GM13976 (cell line): ENCODE measurements around the gene CHAD.

ENCODE experiments used
- DNase-seq: peaks from one replicate; pipeline ENCODE4 v3.0.0; 2012; ENCODE audit warnings: low spot score
- in situ Hi-C: fragments of 300-500 bp; cut with MboI; formaldehyde crosslinking; loops from one replicate; pipeline ENCODE4 v1.12.0; 2022; ENCODE audit warnings: low sequenced_read_pairs, mixed read lengths, inconsistent platforms; ENCODE audit not compliant: unreplicated experiment
- TF ChIP-seq, protein P1 (sequence below): IDR thresholded peaks from 2 replicates; pipeline ENCODE4 v1.5.1; 2012; ENCODE audit warnings: borderline replicate concordance, mild to moderate bottlenecking; ENCODE audit not compliant: insufficient read depth; ENCODE audit errors: extremely low read depth, missing control alignments, control extremely low read depth

The CHAD gene

DNA sequence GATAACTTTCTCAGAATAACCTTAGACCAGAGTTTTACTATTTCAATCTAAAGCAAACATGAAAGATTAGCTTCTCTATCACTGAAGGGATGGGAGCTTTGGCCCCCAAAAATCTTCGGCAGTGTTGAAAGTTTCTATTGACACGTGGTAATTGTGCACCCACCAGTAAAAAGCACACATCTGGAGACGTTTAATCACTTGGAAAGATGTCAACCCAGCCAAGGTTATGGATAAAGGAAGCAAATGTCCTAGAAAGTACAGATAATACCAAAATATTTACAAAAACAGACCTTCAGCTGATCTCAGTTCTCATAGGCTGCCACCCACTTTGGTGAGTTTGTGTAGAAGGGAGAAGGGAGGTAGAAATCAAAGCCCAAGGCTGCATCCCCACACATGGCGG, 44.8 kb upstream of the CHAD start:
- in situ Hi-C loops = no loop called here
- no peak for DNase-seq
- TF ChIP-seq, protein P1, sequence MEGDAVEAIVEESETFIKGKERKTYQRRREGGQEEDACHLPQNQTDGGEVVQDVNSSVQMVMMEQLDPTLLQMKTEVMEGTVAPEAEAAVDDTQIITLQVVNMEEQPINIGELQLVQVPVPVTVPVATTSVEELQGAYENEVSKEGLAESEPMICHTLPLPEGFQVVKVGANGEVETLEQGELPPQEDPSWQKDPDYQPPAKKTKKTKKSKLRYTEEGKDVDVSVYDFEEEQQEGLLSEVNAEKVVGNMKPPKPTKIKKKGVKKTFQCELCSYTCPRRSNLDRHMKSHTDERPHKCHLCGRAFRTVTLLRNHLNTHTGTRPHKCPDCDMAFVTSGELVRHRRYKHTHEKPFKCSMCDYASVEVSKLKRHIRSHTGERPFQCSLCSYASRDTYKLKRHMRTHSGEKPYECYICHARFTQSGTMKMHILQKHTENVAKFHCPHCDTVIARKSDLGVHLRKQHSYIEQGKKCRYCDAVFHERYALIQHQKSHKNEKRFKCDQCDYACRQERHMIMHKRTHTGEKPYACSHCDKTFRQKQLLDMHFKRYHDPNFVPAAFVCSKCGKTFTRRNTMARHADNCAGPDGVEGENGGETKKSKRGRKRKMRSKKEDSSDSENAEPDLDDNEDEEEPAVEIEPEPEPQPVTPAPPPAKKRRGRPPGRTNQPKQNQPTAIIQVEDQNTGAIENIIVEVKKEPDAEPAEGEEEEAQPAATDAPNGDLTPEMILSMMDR = no peak

DNA sequence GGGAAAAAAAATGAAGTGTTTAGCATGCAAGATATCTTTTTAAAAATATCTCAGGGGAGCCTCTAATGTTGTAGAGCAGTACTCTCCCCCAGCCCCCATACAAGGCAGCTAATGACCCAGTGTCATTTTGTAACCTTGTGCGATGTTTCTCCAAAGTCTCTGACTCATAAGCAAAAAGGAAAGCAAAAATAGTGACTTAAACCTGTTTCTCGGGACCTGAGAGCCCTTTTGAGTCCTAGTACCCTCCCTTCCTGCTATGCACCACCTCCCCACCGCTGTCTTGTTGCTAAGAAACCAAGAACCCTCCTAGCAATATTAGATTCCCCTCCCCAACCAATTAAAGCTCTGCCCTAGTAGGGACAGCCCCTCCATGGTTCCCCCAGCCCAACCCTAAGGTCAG, 42.4 kb upstream of the CHAD start:
- peak; percentile 89 for DNase-seq
- TF ChIP-seq, protein P1 = no peak
- in situ Hi-C loops = no loop called here

DNA sequence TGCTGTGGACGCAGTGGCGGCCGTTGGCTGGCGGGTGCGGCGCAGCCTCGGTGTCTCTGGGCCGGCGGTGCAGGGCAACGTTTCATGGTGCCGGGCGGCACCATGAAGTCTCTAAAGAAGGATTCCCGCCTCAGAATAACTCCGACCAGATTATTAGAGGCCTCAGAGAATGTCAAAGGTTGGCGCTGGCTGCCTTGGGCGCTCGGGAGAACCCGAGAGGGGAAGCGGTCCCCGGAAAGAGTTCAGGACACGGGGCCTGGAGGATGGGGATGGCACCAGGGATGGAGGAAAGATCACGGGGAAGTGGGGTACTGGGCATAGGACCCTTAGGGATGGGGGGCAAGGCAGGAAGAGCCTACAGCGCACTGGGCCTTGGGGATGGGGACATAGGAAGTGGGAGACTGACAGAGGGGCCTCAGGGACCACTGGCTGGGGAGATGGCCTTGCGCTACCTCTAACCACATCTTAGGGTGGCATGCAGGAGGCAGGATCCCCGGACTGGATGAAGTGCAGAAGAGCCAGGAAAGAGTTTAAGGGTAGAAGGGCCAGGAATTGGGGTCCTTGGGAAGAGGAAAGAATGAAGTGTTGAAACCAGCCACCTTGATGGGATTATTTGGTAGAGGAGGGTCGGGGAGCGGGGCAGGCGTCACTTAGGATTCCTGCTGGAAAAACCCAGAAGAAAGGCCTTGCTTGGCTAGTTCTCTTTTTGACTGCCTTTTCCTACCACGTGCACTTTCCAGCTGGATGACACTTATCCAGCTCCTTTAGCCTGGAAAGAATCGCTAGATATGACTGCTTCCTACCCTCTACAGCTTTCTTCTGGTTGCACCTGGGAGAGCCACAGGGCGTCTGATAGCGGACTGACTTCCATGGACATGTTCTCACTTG, 40.1 kb upstream of the CHAD start:
- no peak for DNase-seq
- in situ Hi-C loops = no loop called here
- TF ChIP-seq, protein P1 = no peak

DNA sequence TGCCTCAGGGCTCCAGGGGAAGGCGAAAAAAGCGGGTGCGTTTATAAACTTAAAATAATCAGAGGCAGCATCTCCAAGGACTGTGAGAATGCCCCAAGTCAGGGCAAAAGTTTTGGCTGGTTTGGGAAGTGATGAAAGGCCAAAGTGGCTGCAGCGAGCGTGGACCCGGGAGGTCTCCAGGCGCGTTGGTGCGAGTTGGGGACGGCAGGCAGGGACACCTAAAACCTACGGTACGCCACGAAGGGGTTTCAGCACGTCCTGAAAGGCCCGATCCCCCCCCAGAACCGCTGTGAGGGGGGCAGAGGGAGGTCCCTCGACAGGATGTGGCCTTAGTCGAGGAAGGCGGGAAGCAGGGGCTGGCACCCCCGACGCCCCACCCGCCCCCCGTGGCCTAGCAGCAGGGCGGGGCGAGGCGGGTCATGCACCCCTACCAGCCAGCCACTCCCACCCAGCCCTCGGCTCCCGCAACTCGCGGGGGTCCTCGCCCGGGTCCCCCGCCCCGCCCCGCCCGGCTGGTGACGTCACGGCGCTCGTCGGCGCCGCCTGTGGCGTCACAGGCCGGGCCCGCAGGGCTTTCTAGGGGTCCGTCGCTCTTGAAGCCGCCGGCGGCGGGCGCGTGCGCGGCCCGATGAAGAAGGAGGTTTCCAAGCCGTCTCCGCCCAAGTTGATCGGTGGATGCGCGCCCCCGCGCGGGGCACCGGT, 39.3 kb upstream of the CHAD start, which contains the start of gene MYCBPAP:
Gene MYCBPAP, plus strand, starts transcription at position 569 of the 702 bp plus-strand sequence. CDS start 236 bp downstream, outside the sequence.
- TF ChIP-seq, protein P1 = peak; percentile 28
- DNase-seq = peak; percentile 93
- in situ Hi-C loops = no loop called here

DNA sequence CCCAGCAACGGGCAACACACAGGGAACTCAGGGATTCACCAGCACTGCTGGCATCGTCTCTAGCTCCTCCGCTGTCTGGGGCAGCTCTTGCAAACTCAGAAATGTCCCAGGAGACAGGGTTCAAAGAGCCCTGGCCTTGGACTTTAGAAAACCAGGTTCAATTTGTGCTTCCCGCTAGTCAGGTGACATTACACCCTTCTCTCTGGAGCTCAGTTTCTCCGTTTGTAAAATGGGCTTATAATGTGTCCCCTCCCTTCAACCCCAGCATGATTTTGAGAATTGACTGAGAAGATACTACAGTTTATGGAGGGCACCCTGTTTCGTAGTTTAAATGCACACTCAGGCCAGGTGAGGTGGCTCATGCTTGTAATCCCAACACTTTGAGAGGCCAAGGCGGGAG, 37.6 kb upstream of the CHAD start:
- in situ Hi-C loops = no loop called here
- DNase-seq = no peak
- TF ChIP-seq, protein P1 = no peak

DNA sequence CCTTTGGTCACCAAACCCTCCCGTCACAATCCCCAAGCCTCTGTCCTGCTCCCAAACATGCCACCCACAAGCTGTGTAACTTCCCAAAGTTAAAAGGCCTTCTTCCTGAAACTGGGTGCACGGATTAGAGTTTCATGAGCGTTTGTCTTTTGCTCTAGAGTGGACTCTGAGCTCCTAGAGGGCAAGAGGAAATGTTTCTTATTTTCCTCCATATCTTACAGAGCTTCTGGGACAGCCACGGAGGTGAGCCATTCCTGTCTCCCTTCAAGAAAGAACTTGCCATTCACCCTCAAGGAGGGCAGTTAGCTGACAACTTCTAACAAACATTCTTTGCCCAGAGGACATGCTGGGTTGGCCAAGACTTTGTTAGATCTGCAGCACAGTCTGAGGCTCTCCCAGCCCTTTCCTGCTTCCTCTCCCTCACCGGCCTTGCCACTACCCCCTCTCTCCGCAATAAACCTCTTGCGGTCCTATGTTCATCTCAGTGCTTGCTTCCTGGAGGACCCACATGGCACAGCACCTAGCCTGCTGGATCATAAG, 37.0 kb upstream of the CHAD start:
- DNase-seq = no peak
- TF ChIP-seq, protein P1 = no peak
- in situ Hi-C loops = no loop called here
